ENCODE results near the gene USP10. TPM values are rescaled to one million over a fixed set of nuclear protein-coding genes. Genes with fewer than 3 reads are reported as not detected.

The USP10 gene
- total RNA-seq, 6 experiments from 2014 or later: 41.5 to 53.2 (median 44.6) TPM

DNA sequence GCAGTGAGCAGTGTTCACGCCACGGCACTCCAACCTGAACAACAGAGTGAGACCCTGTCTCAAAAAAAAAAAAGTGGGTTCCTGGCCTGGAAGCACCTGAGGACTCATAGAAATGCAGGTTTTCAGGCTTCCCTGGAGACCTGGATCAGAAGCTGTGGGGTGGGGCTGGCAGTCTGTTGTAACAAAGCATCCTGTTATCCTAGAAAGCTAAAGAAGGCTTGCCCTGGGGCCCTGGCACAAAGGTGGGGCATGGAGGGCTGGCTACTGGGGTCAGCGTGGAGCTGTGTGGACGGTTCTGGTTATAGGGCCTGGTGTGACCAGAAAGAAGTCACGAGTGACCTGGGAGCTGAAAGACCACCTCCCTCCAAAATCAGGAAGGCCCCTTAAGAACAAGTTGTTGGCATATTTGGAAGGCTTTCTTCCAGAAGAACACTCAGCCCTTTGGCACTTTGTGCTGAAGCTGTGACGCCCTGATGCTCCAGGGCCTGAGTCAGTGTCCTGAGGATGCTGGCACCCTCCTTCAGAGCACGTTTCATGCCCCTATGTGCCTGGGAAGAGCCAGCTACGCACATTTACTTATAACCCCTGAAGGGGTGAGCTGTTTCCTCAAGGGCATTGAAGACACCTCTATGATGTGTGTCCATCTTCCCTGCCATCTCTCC is 126.2 kb downstream of the USP10 start:
- Histone ChIP-seq H3K4me1 (no peaks in the 10 kb centered on the region), H3K9me3 (no peaks in the 10 kb centered on the region), H3K27me3 (no peaks in the 10 kb centered on the region), H3K4me3 (no peak overlapping the region), H3K27ac (peak overlapping the region; percentile 2 to 8 (median 6)), H3K36me3 (no peaks in the 10 kb centered on the region)
- intact Hi-C loops (cut with DNase I): no loop called here
- TF ChIP-seq, protein P1, sequence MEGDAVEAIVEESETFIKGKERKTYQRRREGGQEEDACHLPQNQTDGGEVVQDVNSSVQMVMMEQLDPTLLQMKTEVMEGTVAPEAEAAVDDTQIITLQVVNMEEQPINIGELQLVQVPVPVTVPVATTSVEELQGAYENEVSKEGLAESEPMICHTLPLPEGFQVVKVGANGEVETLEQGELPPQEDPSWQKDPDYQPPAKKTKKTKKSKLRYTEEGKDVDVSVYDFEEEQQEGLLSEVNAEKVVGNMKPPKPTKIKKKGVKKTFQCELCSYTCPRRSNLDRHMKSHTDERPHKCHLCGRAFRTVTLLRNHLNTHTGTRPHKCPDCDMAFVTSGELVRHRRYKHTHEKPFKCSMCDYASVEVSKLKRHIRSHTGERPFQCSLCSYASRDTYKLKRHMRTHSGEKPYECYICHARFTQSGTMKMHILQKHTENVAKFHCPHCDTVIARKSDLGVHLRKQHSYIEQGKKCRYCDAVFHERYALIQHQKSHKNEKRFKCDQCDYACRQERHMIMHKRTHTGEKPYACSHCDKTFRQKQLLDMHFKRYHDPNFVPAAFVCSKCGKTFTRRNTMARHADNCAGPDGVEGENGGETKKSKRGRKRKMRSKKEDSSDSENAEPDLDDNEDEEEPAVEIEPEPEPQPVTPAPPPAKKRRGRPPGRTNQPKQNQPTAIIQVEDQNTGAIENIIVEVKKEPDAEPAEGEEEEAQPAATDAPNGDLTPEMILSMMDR (IDR thresholded peaks at IDR 0.05): no peak
- TF ChIP-seq POLR2A (IDR thresholded peaks at IDR 0.05): no peak
- DNase-seq: no peak
- no peak for ATAC-seq
- 75% methylated on average over 3 of the region's 8 CpGs for WGBS (ENCODE audit: insufficient coverage, low coverage, low lambda C conversion rate, missing lambda C conversion rate)

DNA sequence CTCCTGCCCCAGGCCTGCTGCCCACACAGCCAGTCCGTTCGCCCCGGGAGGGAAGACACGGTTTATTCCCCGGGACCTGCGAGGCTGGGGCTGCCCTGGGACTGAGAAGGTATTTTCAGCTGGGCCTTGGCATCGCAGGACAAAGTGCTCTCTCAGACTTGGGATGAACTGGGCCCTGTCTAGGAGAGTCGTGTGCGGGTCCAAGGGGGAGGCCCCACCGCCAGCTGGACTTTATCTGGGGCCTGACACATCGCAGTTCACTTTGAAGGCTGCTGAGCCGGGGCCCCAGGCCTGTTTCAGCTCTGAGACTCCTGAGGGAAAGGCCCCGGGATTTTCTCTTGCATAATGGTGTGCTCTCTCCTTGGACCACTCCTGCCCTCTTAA is 126.8 kb downstream of the USP10 start:
- Histone ChIP-seq H3K9me3 (no peaks in the 10 kb centered on the region), H3K4me3 (no peak overlapping the region), H3K4me1 (no peaks in the 10 kb centered on the region), H3K27ac (peak overlapping the region in 2 of 3 donors; percentile 2 to 8), H3K36me3 (no peaks in the 10 kb centered on the region), H3K27me3 (no peaks in the 10 kb centered on the region)
- 82% methylated on average over 7 of the region's 13 CpGs for WGBS (ENCODE audit: insufficient coverage, low coverage, low lambda C conversion rate, missing lambda C conversion rate)
- TF ChIP-seq, protein P1 (IDR thresholded peaks at IDR 0.05): no peak
- TF ChIP-seq POLR2A (IDR thresholded peaks at IDR 0.05): no peak
- ATAC-seq: peak in 1 of 4 donors; percentile 31
- intact Hi-C loops (cut with DNase I): no loop called here
- DNase-seq: no peak

DNA sequence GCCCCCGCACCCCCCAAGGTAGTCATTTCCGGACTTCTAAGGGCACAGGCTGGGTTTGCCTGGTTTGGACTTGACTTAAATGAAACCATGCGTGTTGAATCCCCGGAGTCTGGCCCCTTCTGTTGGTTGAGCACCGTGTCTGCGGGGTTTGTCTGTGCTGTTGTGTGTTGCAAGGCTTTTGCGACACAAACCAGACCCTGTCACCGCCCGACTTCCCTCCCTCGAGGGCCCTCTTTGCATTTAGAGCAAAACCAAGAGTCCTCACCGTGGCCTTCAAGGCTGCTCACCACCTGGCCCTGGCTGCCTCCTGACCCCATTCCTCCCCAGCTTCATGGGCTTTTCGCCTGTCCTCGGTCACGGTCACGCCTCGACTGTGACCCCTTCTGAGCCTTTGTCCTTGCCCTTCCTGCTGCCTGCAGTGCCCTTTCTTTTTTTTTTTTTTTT is 127.4 kb downstream of the USP10 start:
- WGBS (ENCODE audit: insufficient coverage, low coverage, low lambda C conversion rate, missing lambda C conversion rate): 69% methylated on average over 10 of the region's 16 CpGs
- DNase-seq (no peak), ATAC-seq (peak in 2 of 4 donors; percentile 13 to 29)
- Histone ChIP-seq H3K4me3 (no peak overlapping the region), H3K36me3 (no peaks in the 10 kb centered on the region), H3K9me3 (no peaks in the 10 kb centered on the region), H3K27me3 (no peaks in the 10 kb centered on the region), H3K4me1 (no peaks in the 10 kb centered on the region), H3K27ac (peak overlapping the region in 1 of 3 donors; percentile 8)
- no peak for TF ChIP-seq POLR2A (IDR thresholded peaks at IDR 0.05)
- TF ChIP-seq, protein P1 (IDR thresholded peaks at IDR 0.05): no peak
- intact Hi-C loops (cut with DNase I): no loop called here

DNA sequence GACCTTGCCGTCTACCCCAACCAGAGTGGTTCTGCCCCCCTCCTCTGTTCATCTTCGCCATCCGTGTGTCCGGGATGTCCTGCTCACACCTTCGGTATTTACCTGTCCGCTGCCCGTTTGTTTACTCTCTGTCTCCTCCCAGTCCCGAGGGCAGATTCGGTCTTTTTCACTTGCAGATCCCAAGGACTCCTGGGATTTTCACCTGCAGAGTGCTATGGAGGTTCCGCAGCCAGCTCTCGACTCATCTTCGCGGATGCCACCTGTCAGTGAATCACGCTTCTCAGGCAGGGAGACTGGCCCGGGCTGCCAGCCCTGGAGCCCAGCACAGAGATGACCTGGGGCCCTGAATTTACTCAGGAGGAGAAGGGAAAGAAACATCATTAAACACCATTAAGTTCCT is 128.1 kb downstream of the USP10 start:
- H3K27ac ChIP-seq: no peak overlapping the region
- TF ChIP-seq, protein P1 (IDR thresholded peaks at IDR 0.05): no peak
- TF ChIP-seq POLR2A (IDR thresholded peaks at IDR 0.05): no peak
- peaks cover 0 to 1% (median 0%) of the 10 kb centered on the region in 4 donors for H3K4me1 ChIP-seq
- no peaks in the 10 kb centered on the region for H3K27me3 ChIP-seq
- DNase-seq (no peak), ATAC-seq (no peak)
- no peaks in the 10 kb centered on the region for H3K36me3 ChIP-seq
- 66% methylated on average over 13 of the region's 15 CpGs for WGBS (ENCODE audit: insufficient coverage, low coverage, low lambda C conversion rate, missing lambda C conversion rate)
- intact Hi-C loops (cut with DNase I): no loop called here
- H3K9me3 ChIP-seq: no peaks in the 10 kb centered on the region
- H3K4me3 ChIP-seq: no peak overlapping the region
